NCI-H345 treated with DMSO at 0.1 percent for 48 hours (cell line): ENCODE data around the gene NEDD4L.

Experiments
- DNase-seq: peaks from one replicate; lab custom pipeline; 2025; ENCODE audit not compliant: unreplicated experiment; lab: John Stamatoyannopoulos, UW

Gene NEDD4L

DNA sequence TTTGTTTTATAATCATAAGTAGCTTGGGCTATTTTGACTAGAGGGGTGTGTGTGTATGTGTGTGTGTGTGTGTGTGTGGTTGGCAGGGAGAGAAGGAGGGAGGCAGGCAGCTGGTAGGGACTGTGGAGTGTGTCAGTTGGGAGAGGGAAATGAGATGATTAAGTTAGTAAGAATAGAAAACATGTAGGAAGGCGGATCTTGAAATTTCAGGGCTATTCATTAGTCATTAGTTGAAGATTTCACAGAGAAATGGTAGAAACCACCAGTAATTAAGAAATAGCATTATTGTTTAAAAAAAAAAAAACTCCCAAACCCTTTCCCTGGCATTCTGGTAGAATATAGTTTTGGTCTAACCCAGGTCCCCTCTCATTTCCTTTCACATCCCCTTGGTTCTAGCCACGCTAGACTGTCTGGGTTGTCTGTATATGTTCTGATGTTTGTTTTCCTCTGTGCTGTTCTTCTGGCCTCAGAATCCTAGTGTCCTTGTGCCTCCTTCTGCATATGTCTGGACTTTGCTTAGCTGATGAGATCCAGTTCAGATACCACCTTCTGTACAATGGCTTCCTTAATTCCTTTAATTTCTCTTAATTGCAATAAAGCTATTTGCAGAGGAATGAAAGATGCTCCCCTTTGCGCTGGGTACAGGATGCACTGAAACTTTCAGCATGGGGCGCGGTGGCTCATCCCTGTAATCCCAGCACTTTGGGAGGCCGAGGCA, 161.6 kb downstream of the NEDD4L start:
- no peak for DNase-seq

GRCh38 chr18:58207520-58208152, 163.6 kb downstream of the NEDD4L start:
- DNase-seq: no peak

- DNase-seq: no peak
These were observed 164.3 kb downstream of the NEDD4L start for GRCh38 chr18:58208207-58208932.

- no peak for DNase-seq
These were observed 165.3 kb downstream of the NEDD4L start for GRCh38 chr18:58209326-58209725.

DNA sequence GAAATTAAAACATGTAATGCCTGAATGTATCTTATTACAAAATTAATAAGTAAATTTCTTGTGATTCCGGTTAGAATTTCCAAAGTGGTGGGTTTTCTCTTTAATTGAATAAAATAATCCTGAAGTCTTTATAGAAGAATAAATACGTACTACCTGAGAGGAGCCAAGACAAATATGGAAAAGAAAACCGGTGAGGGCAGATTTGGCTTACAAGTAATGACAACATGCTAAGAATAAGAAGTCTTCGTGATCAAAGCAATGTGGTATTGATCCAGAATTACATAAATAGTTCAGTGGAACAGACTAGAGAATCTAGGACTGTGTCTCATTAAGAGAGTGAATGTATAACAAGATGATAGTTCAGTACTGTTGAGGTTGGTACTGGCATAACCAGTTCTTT, 167.5 kb downstream of the NEDD4L start:
- no peak for DNase-seq

- DNase-seq: no peak
These were observed 168.2 kb downstream of the NEDD4L start for GRCh38 chr18:58212274-58212673.

DNA sequence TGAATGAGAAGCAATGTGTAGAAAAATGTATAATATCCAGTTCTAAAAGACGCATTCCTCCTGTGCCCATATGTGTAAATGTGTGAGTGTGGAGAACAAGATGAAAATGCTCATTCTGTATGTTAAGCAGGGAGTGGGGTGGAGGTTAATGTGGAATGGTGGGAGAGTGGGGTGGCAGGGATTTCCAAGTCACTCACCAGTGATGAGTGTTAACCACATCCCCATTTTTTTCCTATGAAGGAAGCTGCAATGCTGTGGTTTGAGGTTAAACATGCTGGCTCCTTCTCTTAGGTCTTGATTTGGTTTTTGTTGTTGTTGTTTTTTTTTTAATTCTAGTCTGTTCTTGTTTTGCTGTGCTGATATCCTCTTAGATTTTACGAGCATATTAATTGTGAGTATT, 169.4 kb downstream of the NEDD4L start:
- DNase-seq: no peak

DNA sequence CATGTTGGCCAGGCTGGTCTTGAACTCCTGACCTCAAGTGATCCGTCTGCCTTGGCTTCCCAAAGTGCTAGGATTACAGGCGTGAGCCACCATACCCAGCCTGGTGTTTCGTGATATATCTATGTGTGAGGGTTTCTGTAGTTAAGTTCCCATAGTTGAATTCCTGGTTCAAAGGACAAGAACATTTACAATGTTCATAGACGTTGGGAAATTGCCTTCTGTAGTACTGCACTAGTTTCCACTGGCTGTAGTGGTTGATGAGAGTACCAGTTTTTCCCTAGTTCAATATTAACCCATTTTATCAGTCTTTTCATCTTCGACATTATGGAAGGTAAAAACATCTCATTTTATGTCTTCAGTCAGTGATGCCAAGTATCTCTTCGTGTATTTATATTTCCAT, 171.0 kb downstream of the NEDD4L start:
- DNase-seq: no peak

- no peak for DNase-seq
These were observed 172.1 kb downstream of the NEDD4L start for GRCh38 chr18:58216071-58216481.

DNA sequence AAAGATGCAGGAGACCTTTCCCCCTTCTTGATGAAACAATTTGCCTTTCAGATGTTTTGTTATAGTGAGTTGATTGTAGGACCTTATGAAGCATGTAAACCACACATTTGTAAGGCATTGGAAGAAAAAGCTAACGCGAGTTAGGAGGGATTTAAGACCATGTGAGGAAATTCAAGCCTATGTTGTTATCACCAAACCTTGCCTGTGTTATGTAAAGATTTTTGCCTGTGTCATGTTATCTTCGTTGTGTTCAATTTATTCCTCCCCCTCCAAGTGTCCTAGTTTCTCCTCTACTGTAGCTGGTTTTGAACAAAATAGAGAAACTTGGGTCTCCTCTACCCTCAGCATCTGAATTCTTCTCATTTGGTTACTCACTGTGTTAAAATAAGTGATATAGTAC, 173.0 kb downstream of the NEDD4L start:
- DNase-seq: no peak

- DNase-seq: no peak
These were observed 174.1 kb downstream of the NEDD4L start for GRCh38 chr18:58218117-58218516.

DNA sequence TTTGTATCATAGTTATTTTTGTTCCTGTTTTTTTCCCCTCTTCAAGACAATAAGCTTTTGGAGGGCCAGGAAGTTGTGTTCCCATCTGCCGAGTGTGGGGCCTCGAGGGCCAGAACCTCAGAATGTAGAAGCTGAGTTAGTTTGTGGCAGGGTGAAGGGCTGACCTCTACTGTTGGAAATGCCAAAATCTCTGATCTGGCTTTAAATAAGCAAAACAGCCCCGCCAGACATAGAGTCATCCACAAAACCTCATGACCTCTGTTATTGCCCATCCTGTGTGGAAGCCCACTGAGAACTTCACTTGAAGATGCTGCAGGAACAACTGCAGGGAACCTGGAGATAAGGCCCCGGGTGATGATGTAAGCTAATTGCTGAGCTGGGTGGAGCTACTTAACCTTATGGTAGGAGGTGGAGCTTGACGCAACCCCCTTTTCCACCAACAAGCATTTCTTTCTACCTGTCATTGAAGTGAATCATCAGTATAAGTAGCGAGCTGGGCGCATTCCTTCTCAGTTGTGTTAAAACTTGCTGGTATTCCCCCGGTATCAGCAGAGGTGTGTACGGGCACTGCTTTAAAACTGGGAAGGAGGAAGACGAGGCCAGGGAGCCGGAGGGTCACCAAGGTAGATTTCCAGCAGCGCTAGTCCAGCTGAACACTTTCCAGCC, 177.2 kb downstream of the NEDD4L start:
- DNase-seq: no peak

- no peak for DNase-seq
These were observed 178.6 kb downstream of the NEDD4L start for GRCh38 chr18:58222432-58223125.

- DNase-seq: no peak
These were observed 179.8 kb downstream of the NEDD4L start for GRCh38 chr18:58223717-58224424.

DNA sequence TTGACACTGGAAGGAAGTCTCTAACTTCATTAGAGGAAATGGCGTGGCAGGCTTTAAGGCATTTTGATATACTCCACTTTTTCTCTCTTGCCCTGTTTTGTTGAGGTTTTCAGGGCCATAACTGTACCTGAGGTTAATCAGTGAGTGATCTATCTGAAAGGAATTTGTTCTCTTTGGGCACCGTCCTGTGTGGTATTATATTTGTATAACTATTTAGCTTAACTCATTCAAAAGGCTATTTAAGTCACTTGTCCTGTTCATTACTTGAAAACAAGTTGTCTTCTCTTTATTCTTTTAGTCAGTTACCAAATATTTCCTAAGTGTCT, 180.4 kb downstream of the NEDD4L start:
- no peak for DNase-seq

DNA sequence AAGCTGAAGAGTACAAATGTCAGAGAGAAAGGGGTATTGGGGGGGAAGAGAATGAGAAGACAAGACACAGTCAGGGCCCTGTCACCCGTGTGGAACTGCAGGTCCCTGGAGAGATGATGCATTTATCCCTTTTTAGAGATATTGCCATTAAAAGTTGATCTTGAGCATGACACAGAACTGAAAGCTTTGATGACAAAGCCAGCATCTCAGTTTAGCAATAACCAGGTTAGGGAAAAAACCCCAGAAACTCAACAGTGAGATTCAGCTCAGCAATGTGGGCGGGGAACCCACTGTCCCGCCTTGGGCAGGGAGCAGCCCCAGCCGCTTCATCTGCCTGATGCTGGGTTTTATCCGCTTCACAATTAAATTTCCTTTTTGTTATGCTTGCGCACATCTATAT, 181.1 kb downstream of the NEDD4L start:
- no peak for DNase-seq

DNA sequence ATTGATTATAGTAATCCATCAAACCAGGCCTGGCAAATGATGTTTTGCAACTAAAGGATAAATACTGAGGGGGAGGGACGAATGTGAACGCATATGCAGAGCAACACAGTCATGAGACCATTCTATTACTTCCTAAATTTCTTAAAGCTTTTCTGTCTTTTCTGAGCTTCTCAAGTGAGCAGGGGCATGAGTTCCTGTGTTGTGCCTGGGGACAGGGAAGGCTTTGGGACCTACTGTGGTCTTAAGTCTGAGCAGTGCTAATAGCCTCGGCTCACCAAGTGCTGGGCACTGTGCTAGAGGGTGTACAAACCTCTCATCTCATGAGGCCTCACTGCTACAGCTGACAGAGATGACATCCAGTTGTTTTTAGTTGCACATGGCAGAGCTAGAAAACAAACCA, 182.4 kb downstream of the NEDD4L start:
- no peak for DNase-seq

DNA sequence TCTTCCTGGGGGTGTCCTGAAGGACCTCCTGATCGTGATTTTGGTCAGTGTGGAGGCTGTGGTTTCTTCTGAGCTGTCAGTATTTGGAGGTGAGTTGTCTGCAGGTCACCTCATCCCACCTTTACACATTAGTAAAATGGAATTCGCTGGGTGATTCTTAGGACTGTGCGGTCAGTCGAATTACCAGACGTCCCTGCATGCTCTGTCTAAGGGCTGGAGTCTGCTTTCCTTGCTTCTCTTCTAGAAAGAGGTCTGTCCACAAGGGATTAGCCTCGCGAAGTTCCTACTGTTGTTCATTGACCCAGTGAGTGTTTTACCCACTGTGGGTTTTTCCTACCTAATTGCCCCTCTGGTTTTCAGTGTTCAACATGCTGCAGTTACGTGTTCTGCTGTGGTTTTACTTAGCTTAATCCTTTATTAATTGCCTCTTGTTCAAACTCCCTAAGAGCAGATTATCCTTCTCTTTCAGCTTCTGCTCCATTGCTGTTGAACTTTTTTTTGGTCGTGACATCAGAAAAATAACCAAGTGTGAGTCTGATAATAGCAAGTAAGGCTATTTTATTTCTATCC, 183.4 kb downstream of the NEDD4L start:
- DNase-seq: no peak

DNA sequence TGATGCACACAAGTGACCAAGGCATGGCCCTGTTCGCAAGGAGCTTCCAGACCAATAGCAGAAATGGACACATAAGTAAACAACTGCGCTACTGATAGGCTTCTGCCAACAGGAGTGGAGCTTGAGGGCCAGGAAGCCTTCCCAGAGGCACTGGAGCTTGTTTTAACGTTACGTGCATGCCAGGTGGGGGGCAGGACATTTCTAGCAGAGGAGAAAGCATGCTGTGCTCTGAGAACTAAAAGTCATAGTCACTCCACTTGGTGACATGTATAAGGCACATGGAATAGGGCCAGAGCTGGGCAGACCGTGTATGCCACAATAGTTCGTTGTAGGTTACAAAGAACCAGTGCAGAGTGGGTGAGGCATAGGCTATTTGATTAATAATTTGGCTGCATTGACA, 184.2 kb downstream of the NEDD4L start:
- DNase-seq: no peak

- no peak for DNase-seq
These were observed 184.7 kb downstream of the NEDD4L start for GRCh38 chr18:58228762-58229161.
